ENCODE data around the gene TMEM131L. TPM values are rescaled to one million over a fixed set of nuclear protein-coding genes. Genes with fewer than 3 reads are reported as not detected.

Gene TMEM131L
- total and polyA plus RNA-seq, 4 experiments from 2014 or later: 20.8 to 65.6 (median 53.2) TPM

DNA sequence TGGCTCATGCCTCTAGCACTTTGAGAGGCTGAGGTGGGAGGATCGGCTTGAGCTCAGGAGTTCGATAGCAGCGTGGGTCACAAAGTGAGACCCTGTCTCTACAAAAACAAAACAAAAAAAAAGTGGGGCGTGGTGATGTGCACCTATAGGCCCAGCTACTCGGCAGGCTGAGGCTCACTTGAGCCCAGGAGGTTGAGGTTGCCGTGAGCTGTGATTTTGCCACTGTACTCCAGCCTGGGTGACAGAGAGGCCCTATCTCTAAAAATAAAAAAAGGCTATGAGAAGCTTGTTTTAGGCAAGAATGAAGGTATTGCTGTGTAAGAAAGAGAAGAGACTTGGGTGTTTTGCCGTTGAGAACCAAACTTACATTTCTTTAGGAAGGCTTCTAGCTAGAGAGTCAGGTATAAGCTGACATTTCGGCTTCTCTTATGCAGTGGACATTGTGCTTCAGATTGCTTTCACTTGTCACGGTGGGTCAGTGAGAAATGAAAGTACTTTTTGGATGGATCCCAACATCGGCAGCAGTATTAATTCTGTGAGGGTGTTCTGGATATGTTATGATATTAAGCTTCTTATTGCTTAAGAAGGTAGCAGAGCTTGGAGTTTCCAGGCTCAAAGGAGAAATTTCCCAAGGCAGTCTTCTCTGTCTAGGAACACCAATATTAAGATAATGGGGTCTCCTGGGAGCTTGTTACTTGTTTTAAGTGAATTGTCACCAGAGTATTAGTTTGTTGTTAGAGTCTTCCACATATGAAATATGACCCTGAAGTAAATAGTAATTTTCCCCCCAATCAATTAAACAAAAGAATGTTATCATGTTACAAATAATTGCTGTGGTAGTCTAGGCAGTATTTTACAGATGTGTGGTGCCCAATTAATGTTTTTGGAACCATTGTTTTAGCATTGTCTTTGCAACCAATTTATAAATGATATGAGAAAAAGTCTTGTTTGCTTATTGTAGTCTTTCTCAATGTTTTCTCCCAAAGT is 17.6 kb downstream of the TMEM131L start:
- Mint-ChIP-seq H3K4me3 (peak overlapping the region; percentile 23 to 81 (median 70)), H3K36me3 (peaks cover 11 to 57% of the 10 kb centered on the region in 2 donors)

GRCh38 chr4:153485359-153485758 is 19.2 kb downstream of the TMEM131L start:
- no peak overlapping the region for H3K4me3 ChIP-seq (ENCODE audit: low read length in 2 of 2)
- H3K9me3 Mint-ChIP-seq: no peaks in the 10 kb centered on the region
- H3K27ac Mint-ChIP-seq: peak overlapping the region; percentile 21 to 99 (median 94)
- DNase-seq: no peak
- no peaks in the 10 kb centered on the region for H3K9me3 ChIP-seq (ENCODE audit: control insufficient read depth in 1 of 2, low read length in 2 of 2)
- intact Hi-C loops (cut with micrococcal nuclease): no loop called here
- no peaks in the 10 kb centered on the region for H3K27me3 ChIP-seq (ENCODE audit: insufficient read depth, low read length)
- peaks cover 8 to 60% of the 10 kb centered on the region in 2 donors for H3K36me3 Mint-ChIP-seq
- peaks cover 5% of the 10 kb centered on the region for H3K36me3 ChIP-seq (ENCODE audit: insufficient read depth, low read length)
- H3K4me3 Mint-ChIP-seq: peak overlapping the region in 4 of 8 donors; percentile 18 to 92 (median 52)
- H3K4me1 Mint-ChIP-seq: peaks cover 67 to 86% (median 76%) of the 10 kb centered on the region in 4 donors
- H3K27ac ChIP-seq (ENCODE audit: low read depth, low read length): no peak overlapping the region
- peaks cover 82% of the 10 kb centered on the region for H3K4me1 ChIP-seq (ENCODE audit: insufficient read depth, low read length)
- CTCF ChIA-PET (ENCODE audit: partially characterized antibody): interaction anchor here (2.9 to 5.5 kb wide), 2 partner anchors 11 to 19 kb away, joined by 21 to 43 read pairs; partner anchors contain the start of gene TMEM131L
- H3K27me3 Mint-ChIP-seq: peaks cover 0 to 2% of the 10 kb centered on the region in 2 donors
- POLR2A ChIA-PET (ENCODE audit: partially characterized antibody): interaction anchor here (0.7 to 20.6 kb wide), 5 partner anchors 9 to 89 kb away, joined by 4 to 546 read pairs (median 236); partner anchors contain the start of gene TMEM131L

More for the DNA sequence above, 17.6 kb downstream of the TMEM131L start:
- Mint-ChIP-seq H3K27me3 (peaks cover 0 to 2% of the 10 kb centered on the region in 2 donors), H3K27ac (peak overlapping the region; percentile 65 to 95 (median 85)), H3K9me3 (no peaks in the 10 kb centered on the region), H3K4me1 (peaks cover 63 to 81% (median 74%) of the 10 kb centered on the region in 4 donors)
- POLR2A ChIA-PET (ENCODE audit: partially characterized antibody): interaction anchor here (0.6 to 20.6 kb wide), 7 partner anchors 10 to 72 kb away, joined by 3 to 546 read pairs (median 4); partner anchors contain the start of gene TMEM131L
- peaks cover 5% of the 10 kb centered on the region for H3K36me3 ChIP-seq (ENCODE audit: insufficient read depth, low read length)
- H3K27me3 ChIP-seq (ENCODE audit: insufficient read depth, low read length): no peaks in the 10 kb centered on the region
- DNase-seq: no peak
- no peaks in the 10 kb centered on the region for H3K9me3 ChIP-seq (ENCODE audit: control insufficient read depth in 1 of 2, low read length in 2 of 2)
- CTCF ChIA-PET (ENCODE audit: partially characterized antibody): interaction anchor here (0.7 to 4.1 kb wide), 11 partner anchors 8 to 138 kb away, joined by 3 to 34 read pairs (median 4); partner anchors contain the start of gene TMEM131L
- H3K4me3 ChIP-seq (ENCODE audit: low read length in 2 of 2): no peak overlapping the region
- intact Hi-C loops (cut with micrococcal nuclease): no loop called here
- H3K4me1 ChIP-seq (ENCODE audit: insufficient read depth, low read length): peaks cover 78% of the 10 kb centered on the region
- peak overlapping the region; percentile 10 for H3K27ac ChIP-seq (ENCODE audit: low read depth, low read length)

DNA sequence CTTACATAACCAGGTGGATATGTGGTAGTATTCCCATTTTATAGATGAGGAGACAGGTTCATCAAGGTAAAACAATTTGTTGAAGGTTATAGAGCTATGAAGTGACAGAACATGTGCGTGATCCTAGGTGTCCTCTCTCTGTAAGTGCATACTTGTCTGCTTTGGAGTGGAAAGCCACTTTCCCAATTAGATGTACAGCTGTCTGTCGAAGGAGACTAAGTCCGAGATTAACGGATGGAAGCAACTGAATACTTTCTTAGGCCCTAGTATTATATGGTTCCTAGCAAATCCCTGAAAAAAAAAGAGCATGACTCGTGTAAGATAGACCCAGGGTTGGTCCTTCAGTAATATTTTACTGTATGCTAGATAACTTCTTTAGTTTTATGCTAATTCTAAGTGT is 19.7 kb downstream of the TMEM131L start:
- Histone ChIP-seq H3K9me3 (ENCODE audit: control insufficient read depth in 1 of 2, low read length in 2 of 2) (no peaks in the 10 kb centered on the region), H3K4me1 (ENCODE audit: insufficient read depth, low read length) (peaks cover 82% of the 10 kb centered on the region), H3K27me3 (ENCODE audit: insufficient read depth, low read length) (no peaks in the 10 kb centered on the region), H3K27ac (ENCODE audit: low read depth, low read length) (peak overlapping the region; percentile 88), H3K4me3 (ENCODE audit: low read length in 2 of 2) (no peak overlapping the region), H3K36me3 (ENCODE audit: insufficient read depth, low read length) (peaks cover 4% of the 10 kb centered on the region)
- ChIA-PET CTCF (ENCODE audit: partially characterized antibody) (interaction anchor here (0.9 to 5.5 kb wide), 9 partner anchors 8 to 88 kb away, joined by 3 to 43 read pairs (median 5); partner anchors contain the start of gene TMEM131L), POLR2A (ENCODE audit: partially characterized antibody) (interaction anchor here (1.2 to 19.4 kb wide), 5 partner anchors 11 to 88 kb away, joined by 3 to 546 read pairs (median 80); partner anchors contain the start of gene TMEM131L)
- peaks cover 4 to 55% of the 10 kb centered on the region in 2 donors for H3K36me3 Mint-ChIP-seq
- intact Hi-C loops (cut with micrococcal nuclease): no loop called here
- peaks cover 0 to 2% of the 10 kb centered on the region in 2 donors for H3K27me3 Mint-ChIP-seq
- DNase-seq: no peak
- peak overlapping the region in 5 of 8 donors; percentile 21 to 92 (median 60) for H3K4me3 Mint-ChIP-seq
- peaks cover 64 to 84% (median 75%) of the 10 kb centered on the region in 4 donors for H3K4me1 Mint-ChIP-seq
- no peaks in the 10 kb centered on the region for H3K9me3 Mint-ChIP-seq
- peak overlapping the region; percentile 86 to 99 (median 96) for H3K27ac Mint-ChIP-seq

DNA sequence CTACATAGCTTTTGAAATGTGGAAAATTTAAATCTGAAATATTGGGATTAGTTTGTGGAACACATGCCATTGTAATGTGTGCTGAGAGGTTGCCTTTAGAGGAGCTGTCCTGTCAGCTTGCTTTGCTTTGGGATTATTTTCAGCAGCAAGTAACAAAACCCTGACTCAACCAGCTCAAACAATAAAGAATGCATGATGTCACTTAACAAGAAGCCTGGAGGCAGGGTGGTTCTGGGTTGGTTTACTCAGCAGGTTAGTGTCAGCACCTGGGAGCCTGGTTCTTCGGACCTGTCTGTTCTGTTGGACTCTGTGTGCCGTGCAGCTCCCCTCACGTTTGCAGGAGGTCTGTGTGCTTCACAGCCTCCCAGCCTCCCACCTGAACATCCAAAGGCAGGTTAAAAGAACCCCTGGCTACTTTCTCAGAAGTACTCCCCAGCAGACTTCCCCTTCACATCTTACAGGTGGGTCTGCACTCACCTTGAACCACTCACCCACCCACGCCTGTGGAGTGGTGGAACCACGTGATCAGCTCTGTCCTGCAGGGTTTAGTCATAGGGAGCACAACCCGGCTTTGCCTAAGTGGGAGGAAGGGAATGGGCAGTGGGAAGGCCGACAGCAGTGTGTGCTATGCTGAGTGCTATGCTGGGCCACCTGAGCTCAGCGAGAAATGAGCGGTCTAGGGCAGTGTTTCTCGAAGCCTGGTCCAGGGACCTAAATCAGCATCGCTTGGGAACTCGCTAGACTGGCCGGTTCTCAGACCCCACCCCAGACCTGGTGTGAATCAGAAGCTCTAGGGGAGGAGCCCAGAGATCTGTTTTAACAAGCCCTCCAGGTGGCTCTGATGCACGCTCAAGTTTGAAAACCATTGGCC is 20.4 kb downstream of the TMEM131L start:
- peak in 1 of 5 donors; percentile 55 for DNase-seq
- Histone ChIP-seq H3K36me3 (ENCODE audit: insufficient read depth, low read length) (no peaks in the 10 kb centered on the region), H3K9me3 (ENCODE audit: control insufficient read depth in 1 of 2, low read length in 2 of 2) (no peaks in the 10 kb centered on the region), H3K4me1 (ENCODE audit: insufficient read depth, low read length) (peaks cover 84% of the 10 kb centered on the region), H3K4me3 (ENCODE audit: low read length in 2 of 2) (no peak overlapping the region), H3K27me3 (ENCODE audit: insufficient read depth, low read length) (no peaks in the 10 kb centered on the region), H3K27ac (ENCODE audit: low read depth, low read length) (peak overlapping the region; percentile 88)
- peaks cover 0 to 2% of the 10 kb centered on the region in 2 donors for H3K27me3 Mint-ChIP-seq
- no peaks in the 10 kb centered on the region for H3K9me3 Mint-ChIP-seq
- intact Hi-C loops (cut with micrococcal nuclease): no loop called here
- ChIA-PET CTCF (ENCODE audit: partially characterized antibody) (interaction anchor here (0.7 to 5.5 kb wide), 10 partner anchors 9 to 141 kb away, joined by 3 to 43 read pairs (median 5); partner anchors contain the start of gene TMEM131L), POLR2A (ENCODE audit: partially characterized antibody) (interaction anchor here (1.2 to 19.4 kb wide), 6 partner anchors 10 to 88 kb away, joined by 3 to 546 read pairs (median 43); partner anchors contain the start of gene TMEM131L)
- peaks cover 66 to 85% (median 76%) of the 10 kb centered on the region in 4 donors for H3K4me1 Mint-ChIP-seq
- H3K36me3 Mint-ChIP-seq: peaks cover 0 to 51% of the 10 kb centered on the region in 2 donors
- H3K27ac Mint-ChIP-seq: peak overlapping the region; percentile 94 to 99 (median 96)
- peak overlapping the region in 7 of 8 donors; percentile 30 to 92 (median 88) for H3K4me3 Mint-ChIP-seq

- Mint-ChIP-seq H3K27ac (peak overlapping the region; percentile 94 to 99 (median 96)), H3K27me3 (peaks cover 0 to 2% of the 10 kb centered on the region in 2 donors), H3K4me3 (peak overlapping the region; percentile 78 to 92 (median 88)), H3K9me3 (no peaks in the 10 kb centered on the region), H3K4me1 (peaks cover 64 to 87% (median 73%) of the 10 kb centered on the region in 4 donors), H3K36me3 (peaks cover 0 to 43% of the 10 kb centered on the region in 2 donors)
- H3K4me1 ChIP-seq (ENCODE audit: insufficient read depth, low read length): peaks cover 90% of the 10 kb centered on the region
- no peaks in the 10 kb centered on the region for H3K36me3 ChIP-seq (ENCODE audit: insufficient read depth, low read length)
- DNase-seq: peak; percentile 81 to 94 (median 82)
- H3K9me3 ChIP-seq (ENCODE audit: control insufficient read depth in 1 of 2, low read length in 2 of 2): no peaks in the 10 kb centered on the region
- peak overlapping the region; percentile 88 for H3K27ac ChIP-seq (ENCODE audit: low read depth, low read length)
- H3K27me3 ChIP-seq (ENCODE audit: insufficient read depth, low read length): no peaks in the 10 kb centered on the region
- ChIA-PET CTCF (ENCODE audit: partially characterized antibody) (interaction anchor here (0.7 to 5.5 kb wide), 12 partner anchors 8 to 86 kb away, joined by 3 to 43 read pairs (median 4); partner anchors contain the start of gene TMEM131L), POLR2A (ENCODE audit: partially characterized antibody) (interaction anchor here (0.8 to 19.4 kb wide), 13 partner anchors 9 to 86 kb away, joined by 3 to 546 read pairs (median 5); partner anchors contain the start of gene TMEM131L)
- intact Hi-C loops (cut with micrococcal nuclease): loop anchor here (1.0 to 2.0 kb wide), 6 partner anchors 8 to 55 kb away; no protein-coding TSS in a partner anchor
- peak overlapping the region; percentile 25 to 54 for H3K4me3 ChIP-seq (ENCODE audit: low read length in 2 of 2)
Observed at GRCh38 chr4:153488006-153488891, 22.1 kb downstream of the TMEM131L start.

Data from CD4-positive, alpha-beta memory T cell (primary cell).